ENCODE data around the gene LARP1.
"Not testable (repeated sequence)": the region's sequence is repeated elsewhere in the genome, so short reads cannot be mapped to it uniquely, and the experiment has no call there.

Gene LARP1

GRCh38 chr5:154793599-154794524 lies 38.7 kb downstream of the LARP1 start:
- no peak for DNase-seq (ENCODE audit: low read depth)

DNA sequence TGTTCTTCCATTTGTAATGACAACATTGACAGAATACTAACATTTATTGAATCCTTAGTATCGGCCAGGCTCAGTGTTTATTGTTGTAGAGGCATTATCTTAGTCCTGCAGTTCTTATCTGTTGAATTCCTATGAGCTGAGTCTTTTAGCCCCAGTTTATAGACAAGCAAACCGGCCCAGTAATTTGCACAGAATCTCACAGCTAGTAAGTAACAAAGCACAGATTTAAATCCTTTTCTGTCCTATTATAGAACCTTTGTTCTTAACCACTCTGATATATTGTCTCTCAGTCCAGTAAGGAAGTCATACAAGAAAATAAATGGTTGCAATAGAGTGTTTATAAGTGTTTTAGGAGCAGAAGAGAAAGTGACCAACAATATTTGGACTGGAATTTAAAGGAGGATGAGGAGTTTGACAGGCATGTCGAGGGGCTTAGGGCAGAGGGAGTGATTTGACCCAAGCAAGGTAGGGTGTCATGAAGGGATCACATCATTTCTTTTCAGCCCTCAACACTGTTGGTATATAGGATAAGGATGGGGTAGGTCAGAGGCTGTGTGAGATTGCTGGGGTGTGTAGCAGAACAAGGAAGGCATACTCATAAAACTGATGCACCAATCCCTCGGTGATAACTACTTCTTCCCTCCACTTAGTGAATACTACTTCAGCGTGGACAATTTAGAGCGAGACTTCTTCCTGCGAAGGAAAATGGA lies 39.5 kb downstream of the LARP1 start:
- DNase-seq (ENCODE audit: low read depth), result no peak

DNA sequence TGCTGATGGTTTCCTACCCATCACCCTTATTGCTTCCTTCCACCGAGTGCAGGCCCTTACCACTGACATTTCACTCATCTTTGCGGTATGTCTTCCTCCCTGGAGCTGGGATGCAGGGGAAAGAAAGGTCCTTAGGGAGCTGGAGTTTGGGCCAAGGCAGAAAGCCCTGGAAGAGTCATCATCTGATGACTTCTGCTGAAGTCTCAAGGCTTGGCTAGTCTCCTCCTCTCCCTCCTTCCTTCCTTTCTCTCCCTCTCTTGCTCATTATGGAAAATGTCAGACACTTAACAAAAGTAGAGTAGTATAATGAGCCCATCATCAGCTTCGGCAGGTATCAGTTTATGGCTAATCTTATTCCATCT lies 40.0 kb downstream of the LARP1 start:
- DNase-seq (ENCODE audit: low read depth), result no peak

GRCh38 chr5:154797762-154798161 lies 42.6 kb downstream of the LARP1 start:
- DNase-seq (ENCODE audit: low read depth), result no peak

- no peak for DNase-seq (ENCODE audit: low read depth)
Observed at GRCh38 chr5:154800582-154800981, 45.4 kb downstream of the LARP1 start.

DNA sequence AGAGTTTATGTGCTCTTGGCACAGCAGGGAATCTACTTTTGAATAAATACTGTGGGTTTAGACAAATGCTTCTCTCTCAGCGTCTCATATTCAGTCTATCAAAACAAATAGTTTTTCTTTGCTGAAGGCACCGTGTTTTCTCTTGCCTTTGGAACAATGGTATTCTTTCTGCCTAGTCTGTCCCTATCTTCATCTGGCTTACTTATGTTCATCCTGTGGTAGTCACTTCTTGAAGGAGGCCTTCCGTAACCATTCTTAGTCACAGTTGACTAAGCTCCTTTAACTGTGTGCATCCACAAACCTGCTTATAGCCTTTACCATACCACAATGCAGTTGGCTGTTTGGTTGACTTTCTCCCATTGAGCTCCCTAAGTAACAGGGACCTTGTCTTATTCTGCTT lies 45.9 kb downstream of the LARP1 start:
- DNase-seq (ENCODE audit: low read depth), result no peak

DNA sequence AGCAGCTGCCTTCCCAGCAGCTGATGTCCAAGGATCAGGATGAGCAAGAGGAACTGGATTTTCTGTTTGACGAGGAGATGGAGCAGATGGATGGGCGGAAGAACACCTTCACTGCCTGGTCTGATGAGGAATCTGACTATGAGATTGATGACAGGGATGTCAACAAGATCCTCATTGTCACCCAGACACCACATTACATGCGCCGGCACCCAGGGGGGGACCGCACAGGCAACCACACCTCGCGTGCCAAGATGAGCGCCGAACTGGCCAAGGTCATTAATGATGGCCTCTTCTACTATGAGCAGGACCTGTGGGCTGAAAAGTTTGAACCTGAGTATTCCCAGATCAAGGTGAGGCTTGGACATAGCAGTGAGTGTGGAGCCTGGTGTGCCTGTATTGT lies 46.9 kb downstream of the LARP1 start:
- no peak for DNase-seq (ENCODE audit: low read depth)

GRCh38 chr5:154806176-154806575 lies 51.0 kb downstream of the LARP1 start:
- no peak for DNase-seq (ENCODE audit: low read depth)

- no peak for DNase-seq (ENCODE audit: low read depth)
Observed at GRCh38 chr5:154811239-154811638, 56.1 kb downstream of the LARP1 start.

- peak; percentile 41 for DNase-seq (ENCODE audit: low read depth)
Observed at GRCh38 chr5:154811653-154812465, 56.7 kb downstream of the LARP1 start.

GRCh38 chr5:154813158-154813557 lies 58.0 kb downstream of the LARP1 start:
- DNase-seq (ENCODE audit: low read depth), result no peak

DNA sequence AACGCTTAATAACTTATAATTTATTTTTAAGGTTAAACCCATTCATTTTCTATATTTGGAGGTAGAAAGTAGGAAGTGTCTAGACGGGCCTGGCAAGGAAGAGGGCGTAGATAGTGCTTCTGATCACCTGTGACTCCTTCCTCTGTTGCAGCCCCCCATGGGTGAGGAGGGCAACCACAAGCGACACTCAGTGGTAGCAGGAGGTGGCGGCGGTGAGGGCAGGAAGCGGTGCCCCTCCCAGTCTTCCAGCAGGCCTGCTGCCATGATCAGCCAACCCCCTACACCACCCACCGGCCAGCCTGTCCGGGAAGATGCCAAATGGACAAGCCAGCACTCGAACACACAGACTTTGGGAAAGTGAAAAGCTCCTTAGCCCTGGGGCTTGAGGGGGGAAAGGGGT lies 58.6 kb downstream of the LARP1 start:
- no peak for DNase-seq (ENCODE audit: low read depth)

DNA sequence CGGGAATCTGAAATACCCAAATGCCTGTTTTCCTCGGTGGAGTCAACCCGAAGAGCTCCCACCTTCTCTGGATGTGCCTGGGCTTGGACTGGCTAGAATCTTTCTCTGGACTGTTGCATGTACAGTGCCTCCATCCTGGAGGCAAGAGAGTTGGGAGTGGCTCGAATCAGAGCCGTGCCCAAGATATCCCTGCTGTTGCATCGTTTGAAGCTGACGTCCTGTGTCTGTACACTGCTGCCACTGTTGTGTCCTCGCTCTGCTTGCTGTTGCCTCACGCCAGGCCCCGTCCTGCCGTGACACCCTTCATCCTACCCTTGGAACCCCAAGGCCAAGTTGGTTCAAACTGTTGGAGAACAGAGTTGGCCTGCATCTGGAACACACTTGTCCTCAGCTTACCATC lies 59.8 kb downstream of the LARP1 start:
- DNase-seq (ENCODE audit: low read depth), result no peak

DNA sequence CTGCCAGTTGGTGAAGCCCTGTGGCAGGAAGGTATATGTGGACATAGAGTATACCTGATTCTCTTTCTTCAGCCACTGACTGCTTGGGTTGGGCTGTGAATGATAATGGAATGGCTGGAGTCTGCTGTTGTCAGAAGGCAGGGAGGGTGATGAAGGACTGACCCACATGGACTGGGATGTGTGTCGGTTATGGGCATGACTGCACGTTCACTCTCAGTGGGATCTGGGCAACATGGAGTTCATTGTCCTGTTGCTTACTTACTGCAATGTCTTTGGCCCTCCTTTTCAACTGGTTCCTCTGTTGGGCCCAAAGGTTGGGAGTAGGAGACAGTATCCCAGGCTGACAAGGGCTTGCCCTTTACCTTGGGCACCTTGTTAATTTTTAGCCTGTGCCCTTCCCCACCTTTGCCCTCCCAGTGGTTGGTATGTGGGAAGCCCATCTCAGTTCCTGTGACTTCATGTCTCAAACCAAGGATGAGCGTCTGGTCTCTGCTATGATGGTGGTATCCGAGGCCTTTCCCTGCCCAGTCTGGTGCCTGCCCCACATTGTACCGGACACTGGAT lies 60.6 kb downstream of the LARP1 start:
- no peak for DNase-seq (ENCODE audit: low read depth)

- no peak for DNase-seq (ENCODE audit: low read depth)
Observed at GRCh38 chr5:154816891-154817492, 61.8 kb downstream of the LARP1 start.

DNA sequence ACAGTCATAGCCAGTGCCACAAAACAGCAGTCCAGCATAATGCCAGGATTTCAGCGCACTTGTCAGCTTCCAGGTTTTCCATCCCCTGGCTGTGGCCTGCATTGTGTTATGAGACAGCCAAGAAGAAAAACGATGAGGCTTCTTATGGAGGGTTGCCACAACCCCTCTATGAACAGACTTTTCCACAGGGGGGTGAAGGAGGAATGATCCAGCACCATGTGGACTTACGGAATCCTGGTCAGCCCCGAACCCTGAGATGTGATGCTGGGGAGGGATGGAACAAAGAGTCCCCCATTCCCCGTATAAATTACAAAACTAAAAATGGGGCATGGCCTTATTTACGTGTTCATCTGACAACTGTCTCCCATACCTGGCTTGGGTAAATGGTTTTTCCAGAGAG lies 62.6 kb downstream of the LARP1 start:
- no peak for DNase-seq (ENCODE audit: low read depth)

GRCh38 chr5:154818471-154819116 lies 63.4 kb downstream of the LARP1 start:
- no peak for DNase-seq (ENCODE audit: low read depth)

GRCh38 chr5:154819546-154819945 lies 64.4 kb downstream of the LARP1 start:
- no peak for DNase-seq (ENCODE audit: low read depth)

DNA sequence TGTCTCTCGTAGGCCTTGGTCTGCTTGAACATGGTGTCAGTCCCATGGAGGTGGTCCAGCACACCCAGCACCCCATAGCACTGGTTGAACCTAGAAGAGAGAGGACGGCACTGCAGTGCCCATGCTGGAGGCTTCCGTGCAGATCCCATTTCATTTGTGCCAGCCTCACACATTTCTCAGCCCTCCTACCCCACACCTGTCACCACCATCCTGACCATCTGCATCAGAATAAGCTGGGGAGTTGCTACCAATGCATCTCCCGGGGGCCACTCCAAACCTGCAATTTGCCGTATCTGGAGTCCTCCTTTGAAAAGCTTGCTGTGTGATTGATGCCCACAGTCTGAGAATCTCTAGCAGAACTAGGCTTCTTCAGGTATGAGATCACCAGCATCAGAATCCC lies 65.2 kb downstream of the LARP1 start:
- no peak for DNase-seq (ENCODE audit: low read depth)

- not testable (repeated sequence) for DNase-seq (ENCODE audit: low read depth)
Observed at GRCh38 chr5:154822896-154823295, 67.7 kb downstream of the LARP1 start.

DNA sequence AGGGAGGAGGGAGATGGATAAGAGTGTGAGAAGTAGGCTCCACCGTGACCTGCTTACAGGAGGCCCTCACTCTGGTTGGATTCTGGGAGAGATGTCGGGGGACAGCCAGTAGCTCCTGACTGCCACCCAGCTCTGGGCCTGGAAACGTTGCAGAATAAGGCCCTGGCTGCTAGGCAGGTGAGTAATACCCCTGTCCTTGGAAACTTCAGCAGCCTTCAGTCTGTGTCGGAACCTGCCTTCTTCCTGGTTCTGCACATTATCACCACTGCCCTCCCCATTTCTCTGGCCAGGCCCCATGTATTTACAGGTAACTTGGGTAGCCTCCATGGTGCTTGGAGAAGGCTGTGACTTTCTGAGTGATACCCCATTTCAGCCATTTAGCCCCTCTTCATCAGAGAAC lies 68.4 kb downstream of the LARP1 start:
- DNase-seq (ENCODE audit: low read depth), result no peak

Data from stimulated activated CD8-positive, alpha-beta memory T cell treated with anti-CD3 and anti-CD28 coated beads, Interleukin-15, amount 100 ng/mL, for 1 hour (primary cell).